ENCODE measurements around the gene UPK3BL2.
"Not testable (repeated sequence)": the region's sequence is repeated elsewhere in the genome, so short reads cannot be mapped to it uniquely, and the experiment has no call there.

- not testable (repeated sequence) for TF ChIP-seq MAX (IDR thresholded peaks at IDR 0.05); RNF2 (IDR thresholded peaks at IDR 0.05; ENCODE audit: borderline replicate concordance, low read depth); EP300 (IDR thresholded peaks at IDR 0.05); ESRRA (IDR thresholded peaks at IDR 0.05; ENCODE audit: borderline replicate concordance, low read length); JUNB (IDR thresholded peaks at IDR 0.05); ZFP36 (IDR thresholded peaks at IDR 0.05; ENCODE audit: borderline replicate concordance, partially characterized antibody); CTCF (IDR thresholded peaks at IDR 0.05); POLR2A (IDR thresholded peaks at IDR 0.05; ENCODE audit: low read length); KDM5A (IDR thresholded peaks at IDR 0.05); MYC (IDR thresholded peaks at IDR 0.05; ENCODE audit: borderline replicate concordance, low read length); CEBPB (IDR thresholded peaks at IDR 0.05); TFCP2L1 (CRISPR knock-in tag; IDR thresholded peaks at IDR 0.05)
Measured at GRCh38 chr7:102589857-102590256, 46.4 kb upstream of the UPK3BL2 start.

All from A549 (cell line).